T-helper 22 cell (primary cell): Measurements from ENCODE around the gene DENND1A.
"Not testable (repeated sequence)": the region's sequence is repeated elsewhere in the genome, so short reads cannot be mapped to it uniquely, and the experiment has no call there.

Experiments
- DNase-seq: peaks from one replicate; pipeline ENCODE4 v3.0.0-alpha.2; 2020; ENCODE audit warnings: low read depth

The DENND1A gene

GRCh38 chr9:123654218-123654993 lies 275.5 kb downstream of the DENND1A start:
- no peak for DNase-seq

GRCh38 chr9:123652416-123652815 lies 277.5 kb downstream of the DENND1A start:
- DNase-seq = no peak

- no peak for DNase-seq
Observed at GRCh38 chr9:123651871-123652270, 278.1 kb downstream of the DENND1A start.

GRCh38 chr9:123651273-123651672 lies 278.7 kb downstream of the DENND1A start:
- no peak for DNase-seq

- no peak for DNase-seq
Observed at GRCh38 chr9:123649909-123650308, 280.0 kb downstream of the DENND1A start.

- no peak for DNase-seq
Observed at GRCh38 chr9:123647145-123647544, 282.8 kb downstream of the DENND1A start.

GRCh38 chr9:123645762-123646161 lies 284.2 kb downstream of the DENND1A start:
- DNase-seq = no peak

GRCh38 chr9:123645126-123645525 lies 284.8 kb downstream of the DENND1A start:
- no peak for DNase-seq

- DNase-seq = no peak
Observed at GRCh38 chr9:123643518-123643917, 286.4 kb downstream of the DENND1A start.

GRCh38 chr9:123642291-123643278 lies 287.3 kb downstream of the DENND1A start:
- DNase-seq = no peak

GRCh38 chr9:123640792-123641222 lies 289.1 kb downstream of the DENND1A start:
- no peak for DNase-seq

- no peak for DNase-seq
Observed at GRCh38 chr9:123639743-123640142, 290.2 kb downstream of the DENND1A start.

GRCh38 chr9:123637945-123638634 lies 291.8 kb downstream of the DENND1A start:
- DNase-seq = no peak

GRCh38 chr9:123637606-123637944 lies 292.4 kb downstream of the DENND1A start:
- DNase-seq = no peak

GRCh38 chr9:123636805-123637204 lies 293.1 kb downstream of the DENND1A start:
- DNase-seq = not testable (repeated sequence)

GRCh38 chr9:123631862-123632261 lies 298.1 kb downstream of the DENND1A start:
- no peak for DNase-seq

- no peak for DNase-seq
Observed at GRCh38 chr9:123630233-123630632, 299.7 kb downstream of the DENND1A start.

GRCh38 chr9:123629531-123629930 lies 300.4 kb downstream of the DENND1A start:
- DNase-seq = no peak

GRCh38 chr9:123622711-123623241 lies 307.1 kb downstream of the DENND1A start:
- no peak for DNase-seq

- no peak for DNase-seq
Observed at GRCh38 chr9:123620239-123620638, 309.7 kb downstream of the DENND1A start.

GRCh38 chr9:123617952-123618678 lies 311.8 kb downstream of the DENND1A start:
- no peak for DNase-seq
